ENCODE data around the gene ASCL3. TPM values are rescaled to one million over a fixed set of nuclear protein-coding genes. Genes with fewer than 3 reads are reported as not detected.

ASCL3 gene
- total and polyA plus RNA-seq, 2 of the 8 experiments (the other 6 are each of a cell fraction or from before 2014, with no cell fraction given), result not detected

GRCh38 chr11:8988329-8989234 lies 45.8 kb upstream of the ASCL3 start (continued):
- TF ChIP-seq TBP (IDR thresholded peaks at IDR 0.05; ENCODE audit: low read depth, low read length) (no peak), NANOG (IDR thresholded peaks at IDR 0.05; ENCODE audit: insufficient read depth, low read depth, low read length, poor library complexity, severe bottlenecking) (no peak), CTBP2 (IDR thresholded peaks at IDR 0.05; ENCODE audit: borderline replicate concordance, insufficient read depth, insufficient read length, low read length) (no peak), EP300 (IDR thresholded peaks at IDR 0.05; ENCODE audit: borderline replicate concordance in 1 of 2, low read depth in 2 of 2, low read length in 2 of 2) (no peak), HDAC2 (IDR thresholded peaks at IDR 0.05; ENCODE audit: borderline replicate concordance in 1 of 2, low read depth in 2 of 2, low read length in 2 of 2) (no peak), JUN (IDR thresholded peaks at IDR 0.05; ENCODE audit: low read depth, low read length) (no peak), SRF (IDR thresholded peaks at IDR 0.05; ENCODE audit: low read depth, low read length) (no peak), TAF7 (optimal IDR thresholded peaks at IDR 0.05; ENCODE audit: borderline replicate concordance, low read depth, low read length) (no peak)

All from H1 (cell line).